ENCODE data around the gene CSRP2.

CSRP2 gene

GRCh38 chr12:76908303-76909017 is 29.6 kb upstream of the CSRP2 start:
- no peak for TF ChIP-seq CTCF (IDR thresholded peaks at IDR 0.05; ENCODE audit: low read depth, low read length)
- no peak for DNase-seq (ENCODE audit: extremely low read depth, low read depth)

- DNase-seq (ENCODE audit: extremely low read depth, low read depth): no peak
- TF ChIP-seq CTCF (IDR thresholded peaks at IDR 0.05; ENCODE audit: low read depth, low read length): no peak
Observed at GRCh38 chr12:76901628-76902380, 23.0 kb upstream of the CSRP2 start.

GRCh38 chr12:76899522-76899921 is 20.7 kb upstream of the CSRP2 start:
- TF ChIP-seq CTCF (IDR thresholded peaks at IDR 0.05; ENCODE audit: low read depth, low read length): no peak
- no peak for DNase-seq (ENCODE audit: extremely low read depth, low read depth)

GRCh38 chr12:76898442-76898841 is 19.6 kb upstream of the CSRP2 start:
- no peak for DNase-seq (ENCODE audit: extremely low read depth, low read depth)
- TF ChIP-seq CTCF (IDR thresholded peaks at IDR 0.05; ENCODE audit: low read depth, low read length): no peak

GRCh38 chr12:76896274-76896673 is 17.5 kb upstream of the CSRP2 start:
- no peak for TF ChIP-seq CTCF (IDR thresholded peaks at IDR 0.05; ENCODE audit: low read depth, low read length)
- no peak for DNase-seq (ENCODE audit: extremely low read depth, low read depth)

- no peak for DNase-seq (ENCODE audit: extremely low read depth, low read depth)
Observed at GRCh38 chr12:76895796-76896195, 17.0 kb upstream of the CSRP2 start.

More at GRCh38 chr12:76895796-76896195, 17.0 kb upstream of the CSRP2 start:
- no peak for TF ChIP-seq CTCF (IDR thresholded peaks at IDR 0.05; ENCODE audit: low read depth, low read length)
